HepG2 (cell line): ENCODE results near the gene IFIT1. TPM values are rescaled to one million over a fixed set of nuclear protein-coding genes. Genes with fewer than 3 reads are reported as not detected.

Experiments
- ATAC-seq: fragments of 200-7000 bp; cut with Tn5 transposase; 3 replicates; pipeline ENCODE4 v1.9.1; 2020; ENCODE audit warnings: mild to moderate bottlenecking, moderate library complexity
- BruUV-seq: library from RNA; stranded (reverse); fragments of 400-500 nt; replicated peaks from 2 replicates; lab custom pipeline; 2021; lab: Mats Ljungman, UMichigan
- CTCF ChIA-PET: fragments of 300-600 bp; formaldehyde crosslinking; extraction: SDS; loops from one replicate; lab custom pipeline; 2021; ENCODE audit warnings: low total read pairs, inconsistent platforms, low intra/inter-chr PET ratio; lab: Yijun Ruan, JAX
- POLR2A ChIA-PET: fragments of 350-600 bp; sonication (Branson Sonifier 250); formaldehyde crosslinking; loops from one replicate; lab custom pipeline; 2020; ENCODE audit warnings: antibody characterized with exemption, inconsistent platforms; lab: Yijun Ruan, JAX
- DNase-seq: peaks from one replicate; pipeline ENCODE4 v3.0.0-alpha.2; 2015; ENCODE audit warnings: low spot score
- FAIRE-seq: peaks from 3 replicates; lab custom pipeline; 2011; peaks lifted over from hg19 to GRCh38; lab: Jason Lieb, UNC
- H2AFZ ChIP-seq: one replicate; pipeline ENCODE4 v1.6.1; 2011; ENCODE audit warnings: low read length, inconsistent platforms
- H3K27ac ChIP-seq: fragments of 300-600 bp; 3 replicates; pipeline ENCODE4 v1.8.0; 2011; ENCODE audit warnings: mixed run types, mild to moderate bottlenecking, mixed read lengths, low read length, inconsistent platforms; ENCODE audit not compliant: insufficient read depth; ENCODE audit errors: extremely low read length
- H3K27me3 ChIP-seq, 2 experiments: fragments of 200-600 bp in 1 of 2; 2 replicates in 1 of 2; 3 replicates in 1 of 2; pipeline versions ENCODE4 v1.6.0 to v1.8.0; 2011; ENCODE audit warnings: low read length in 2 of 2, mild to moderate bottlenecking in 2 of 2, moderate library complexity in 2 of 2, inconsistent platforms in 1 of 2; ENCODE audit not compliant: insufficient read depth in 2 of 2, control insufficient read depth in 1 of 2
- H3K36me3 ChIP-seq, 2 experiments: fragments of 200-600 bp in 1 of 2; replicated peaks in 1 of 2; 2 replicates in 1 of 2; 3 replicates in 1 of 2; pipeline versions ENCODE4 v1.5.1 to v1.8.0; 2011; ENCODE audit warnings: low read length in 2 of 2, inconsistent platforms in 1 of 2; ENCODE audit not compliant: insufficient read depth in 2 of 2, control insufficient read depth in 1 of 2
- H3K4me1 ChIP-seq: 2 replicates; pipeline ENCODE4 v1.5.1; 2012; ENCODE audit warnings: low read length, inconsistent platforms; ENCODE audit not compliant: insufficient read depth
- H3K4me2 ChIP-seq: 2 replicates; pipeline ENCODE4 v1.6.0; 2011; ENCODE audit warnings: low read depth, low read length, inconsistent platforms
- H3K4me3 ChIP-seq, 3 experiments: fragments of 200-600 bp in 1 of 3; sonication (generic), shearing (Covaris generic) in 1 of 3; replicated peaks in 1 of 3; 2 replicates each; pipeline ENCODE4 v1.5.1; 2011 to 2016; ENCODE audit warnings: low read length in 3 of 3, inconsistent platforms in 2 of 3, low read depth in 2 of 3, mild to moderate bottlenecking in 2 of 3, control low read depth in 1 of 3, mixed read lengths in 1 of 3; ENCODE audit not compliant: insufficient read depth in 1 of 3
- H3K79me2 ChIP-seq: one replicate; pipeline ENCODE4 v1.6.1; 2011; ENCODE audit warnings: low read length, inconsistent platforms; ENCODE audit not compliant: insufficient read depth
- H3K9ac ChIP-seq: 2 replicates; pipeline ENCODE4 v1.6.0; 2011; ENCODE audit warnings: mild to moderate bottlenecking, low read depth, low read length, inconsistent platforms; ENCODE audit not compliant: insufficient read depth
- H3K9me3 ChIP-seq: 2 replicates; pipeline ENCODE4 v1.5.1; 2012; ENCODE audit warnings: mild to moderate bottlenecking, low read length
- H4K20me1 ChIP-seq: 2 replicates; pipeline ENCODE4 v1.6.0; 2011; ENCODE audit warnings: inconsistent platforms, mild to moderate bottlenecking, low read length, moderate library complexity; ENCODE audit not compliant: insufficient read depth
- CAMTA2 ChIP-seq: sonication (generic); formaldehyde crosslinking; IDR thresholded peaks from 2 replicates; pipeline ENCODE4 v1.4.0; 2020; ENCODE audit warnings: mild to moderate bottlenecking, missing genetic modification reagents, borderline replicate concordance
- CEBPB ChIP-seq: IDR thresholded peaks from 2 replicates; pipeline ENCODE4 v1.6.1; 2011; ENCODE audit warnings: low read depth, low read length, improper control_type of control experiment, borderline replicate concordance
- GZF1 ChIP-seq: sonication (generic); formaldehyde crosslinking; IDR thresholded peaks from 2 replicates; pipeline ENCODE4 v1.5.1; 2020; ENCODE audit warnings: mild to moderate bottlenecking, missing genetic modification reagents
- KLF15 ChIP-seq: sonication (generic); formaldehyde crosslinking; IDR thresholded peaks from 2 replicates; pipeline ENCODE4 v1.8.1; 2023; ENCODE audit warnings: borderline replicate concordance, mild to moderate bottlenecking, inconsistent platforms, missing genetic modification reagents, mixed read lengths
- MAFK ChIP-seq, 2 experiments: IDR thresholded peaks in 1 of 2; conservative IDR thresholded peaks in 1 of 2; 2 replicates each; pipeline ENCODE4 v1.6.1; 2011; ENCODE audit warnings: improper control_type of control experiment in 2 of 2, low read length in 2 of 2
- MYNN ChIP-seq: sonication (generic); formaldehyde crosslinking; IDR thresholded peaks from 2 replicates; pipeline ENCODE4 v1.4.0; 2020; ENCODE audit warnings: mild to moderate bottlenecking, low read depth, missing genetic modification reagents
- NFYB ChIP-seq: sonication (generic); formaldehyde crosslinking; IDR thresholded peaks from 2 replicates; pipeline ENCODE4 v1.4.0; 2020; ENCODE audit warnings: missing genetic modification reagents
- RAD21 ChIP-seq: fragments of 450-650 bp; formaldehyde crosslinking; IDR thresholded peaks from 2 replicates; pipeline ENCODE4 v1.5.0; 2020; ENCODE audit warnings: mild to moderate bottlenecking
- SPEN ChIP-seq: sonication (generic); formaldehyde crosslinking; IDR thresholded peaks from 2 replicates; pipeline ENCODE4 v1.5.1; 2020; ENCODE audit warnings: low read depth, mild to moderate bottlenecking, missing genetic modification reagents
- ZBTB1 ChIP-seq: sonication (generic); formaldehyde crosslinking; IDR thresholded peaks from 2 replicates; pipeline ENCODE4 v1.4.0; 2020; ENCODE audit warnings: missing genetic modification reagents, borderline replicate concordance
- ZEB1 ChIP-seq: IDR thresholded peaks from 2 replicates; pipeline ENCODE4 v1.6.1; 2012; ENCODE audit warnings: mild to moderate bottlenecking, low read depth, inconsistent platforms; ENCODE audit not compliant: insufficient replicate concordance
- ZNF230 ChIP-seq: sonication (generic); formaldehyde crosslinking; IDR thresholded peaks from 2 replicates; pipeline ENCODE4 v1.4.0; 2020; ENCODE audit warnings: mild to moderate bottlenecking, missing genetic modification reagents
- ZNF251 ChIP-seq: sonication (generic); formaldehyde crosslinking; IDR thresholded peaks from 2 replicates; pipeline ENCODE4 v1.9.0; 2021; ENCODE audit warnings: mild to moderate bottlenecking, missing genetic modification reagents
- ZNF256 ChIP-seq: sonication (generic); formaldehyde crosslinking; conservative IDR thresholded peaks from 2 replicates; pipeline ENCODE4 v1.4.0; 2020; ENCODE audit warnings: missing genetic modification reagents
- ZNF564 ChIP-seq: sonication (generic); formaldehyde crosslinking; IDR thresholded peaks from 2 replicates; pipeline ENCODE4 v1.8.1; 2023; ENCODE audit warnings: mild to moderate bottlenecking, missing genetic modification reagents
- ZNF589 ChIP-seq: sonication (generic); formaldehyde crosslinking; conservative IDR thresholded peaks from 2 replicates; pipeline ENCODE4 v1.8.0; 2022; ENCODE audit warnings: mild to moderate bottlenecking, moderate library complexity, missing genetic modification reagents
- WGBS: methylation state at CpG from one replicate; pipeline ENCODE4 v1.1.6; 2017; ENCODE audit warnings: low lambda C conversion rate; 5-methylcytosine and 5-hydroxymethylcytosine counted together
- in situ Hi-C: cut with HindIII; loops from 2 replicates; pipeline ENCODE4 v1.10.0; 2017; ENCODE audit warnings: low pct_unique_long_range_greater_than_20kb; ENCODE audit not compliant: extremely low pct_ligation_motif_present
- intact Hi-C: fragments of 100-400 bp; cut with micrococcal nuclease; formaldehyde crosslinking; loops from one replicate; pipeline ENCODE4 v1.10.0; 2022; ENCODE audit not compliant: unreplicated experiment
- polyA plus RNA-seq, 8 experiments: library from polyadenylated mRNA; depleted of rRNA in 3 of 8; stranded (reverse) in 7 of 8; unstranded in 1 of 8; fragments of >200 nt; fragmentation: Illumina TruSeq in 4 of 8; extraction: Trizol in 4 of 8; gene quantifications; 2 replicates each; pipeline versions ENCODE4 v1.2.1 to v1.2.3, GENCODE V29; 2011 to 2016; ENCODE audit warnings: low read depth in 4 of 8, missing spikeins in 1 of 8, mixed read lengths in 1 of 8; ENCODE audit not compliant: insufficient read depth in 1 of 8
- total RNA-seq, 5 experiments: library from RNA; depleted of rRNA; stranded (reverse); fragments of >200 nt; fragmentation: Illumina TruSeq; extraction: Trizol; gene quantifications; 2 replicates each; pipeline ENCODE4 v1.2.3, GENCODE V29; 2016; ENCODE audit warnings: low read depth in 1 of 5
- TF ChIP-seq, protein P1 (sequence below): sonication (generic); formaldehyde crosslinking; IDR thresholded peaks from 2 replicates; pipeline ENCODE4 v1.5.0; 2020; ENCODE audit warnings: missing genetic modification reagents
- TF ChIP-seq, protein P2 (sequence below): sonication (generic); formaldehyde crosslinking; IDR thresholded peaks from 2 replicates; pipeline ENCODE4 v1.8.1; 2022; ENCODE audit warnings: mild to moderate bottlenecking, missing genetic modification reagents
- TF ChIP-seq, protein P3 (sequence below): sonication (generic); formaldehyde crosslinking; IDR thresholded peaks from 2 replicates; pipeline ENCODE4 v1.4.0; 2020; ENCODE audit warnings: missing genetic modification reagents, borderline replicate concordance

IFIT1 gene
- total and polyA plus RNA-seq, 2 of the 13 experiments (the other 11 are each of a cell fraction or from before 2014, with no cell fraction given) = 1.5 to 5.5 TPM

DNA sequence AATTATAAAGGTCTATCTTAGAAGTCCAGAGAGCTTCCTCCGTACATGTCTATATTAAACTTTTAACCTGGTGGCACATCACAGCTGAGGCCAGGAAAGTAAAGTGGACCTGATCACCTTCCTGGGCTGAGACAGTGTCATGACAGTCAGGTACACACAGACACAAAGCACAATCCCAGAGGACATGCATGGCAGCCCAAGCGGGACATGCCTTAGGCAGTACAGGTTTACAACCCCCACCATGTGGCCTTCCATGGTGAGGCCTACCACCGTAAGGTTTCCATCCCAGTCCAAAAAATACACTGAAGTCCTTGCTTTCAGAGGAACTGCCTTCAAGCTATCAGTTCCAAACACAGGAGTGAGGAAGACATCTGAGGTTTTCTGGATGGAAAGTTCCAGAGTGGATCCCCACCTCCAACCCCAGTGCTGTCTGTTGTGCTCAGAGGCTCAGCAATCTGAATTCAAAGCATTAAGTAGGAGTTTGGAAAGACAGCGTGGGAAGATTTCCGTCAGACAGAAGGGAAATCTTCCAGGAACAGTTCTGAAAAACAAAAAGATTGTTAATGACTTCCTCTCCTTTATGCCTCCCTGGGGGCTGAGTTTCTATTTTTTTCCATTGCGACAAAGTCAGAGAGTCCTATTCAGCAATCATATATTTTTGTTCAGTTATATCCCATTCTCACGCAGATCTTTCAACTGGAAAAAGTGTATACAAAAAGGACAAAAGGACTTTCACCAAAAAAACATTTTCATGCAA is 44.5 kb upstream of the IFIT1 start (continued):
- TF ChIP-seq MYNN (CRISPR knock-in tag) = no peak
- TF ChIP-seq, protein P1, sequence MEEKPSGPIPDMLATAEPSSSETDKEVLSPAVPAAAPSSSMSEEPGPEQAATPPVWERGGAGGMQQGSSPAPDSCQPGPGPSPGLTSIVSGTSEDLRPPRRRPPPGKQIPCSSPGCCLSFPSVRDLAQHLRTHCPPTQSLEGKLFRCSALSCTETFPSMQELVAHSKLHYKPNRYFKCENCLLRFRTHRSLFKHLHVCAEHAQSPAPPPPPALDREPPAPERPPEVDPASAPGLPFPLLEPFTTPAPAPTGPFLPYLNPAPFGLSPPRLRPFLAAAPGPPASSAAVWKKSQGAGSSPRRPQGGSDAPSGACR (CRISPR knock-in tag) = no peak
- no peak for TF ChIP-seq ZNF589 (CRISPR knock-in tag)
- TF ChIP-seq SPEN (CRISPR knock-in tag) = no peak
- TF ChIP-seq ZNF256 (CRISPR knock-in tag) = no peak
- no peak for TF ChIP-seq ZNF564 (CRISPR knock-in tag)

DNA sequence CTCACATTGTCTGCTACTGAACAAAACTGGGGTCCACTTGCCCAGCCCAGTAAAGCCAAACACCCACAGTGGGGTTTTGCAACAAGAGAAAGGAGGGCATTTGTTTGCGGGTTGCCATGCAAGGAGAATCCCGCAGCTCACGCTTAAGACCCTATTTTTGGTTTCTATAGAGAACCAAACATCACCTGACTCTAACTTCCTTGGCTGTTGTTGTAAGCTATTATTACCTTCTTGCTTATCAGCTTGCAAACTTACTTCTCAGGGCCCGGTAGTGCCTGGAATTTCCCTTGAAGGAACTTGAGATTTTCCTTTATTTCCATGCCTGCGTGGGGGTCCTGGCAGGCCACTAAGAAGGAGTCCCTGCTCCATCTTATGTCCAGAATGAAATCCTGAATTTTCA is 43.9 kb upstream of the IFIT1 start:
- no peaks in the 10 kb centered on the region for H3K79me2 ChIP-seq
- H3K9ac ChIP-seq = no peak overlapping the region
- peaks cover 78% of the 10 kb centered on the region for H3K4me1 ChIP-seq
- in situ Hi-C loops (no loop called here), intact Hi-C loops (no loop called here)
- FAIRE-seq (no peak), ATAC-seq (no peak), DNase-seq (no peak)
- no peaks in the 10 kb centered on the region for H4K20me1 ChIP-seq
- CTCF ChIA-PET = no interaction called here
- whole genome bisulfite sequencing = 96% methylated on average over 5 of the region's 5 CpGs
- H3K9me3 ChIP-seq = no peaks in the 10 kb centered on the region
- no peaks in the 10 kb centered on the region for H3K36me3 ChIP-seq
- H2AFZ ChIP-seq = no peak overlapping the region
- no peak overlapping the region for H3K4me2 ChIP-seq
- POLR2A ChIA-PET = no interaction called here
- no peak overlapping the region for H3K27ac ChIP-seq
- BruUV-seq = no TSS peak
- H3K27me3 ChIP-seq = no peaks in the 10 kb centered on the region
- H3K4me3 ChIP-seq = no peak overlapping the region
- TF ChIP-seq ZNF230 (CRISPR knock-in tag) (no peak), CAMTA2 (no peak), CEBPB (no peak), MAFK (conservative IDR thresholded peaks at IDR 0.05 in 1 of 2, IDR thresholded peaks at IDR 0.05 in 1 of 2; ENCODE audit: low read length in 2 of 2) (no peak), GZF1 (no peak), ZEB1 (no peak), ZBTB1 (CRISPR knock-in tag) (no peak), KLF15 (CRISPR knock-in tag) (no peak), ZNF251 (no peak), RAD21 (CRISPR knock-in tag) (no peak), NFYB (no peak)
- TF ChIP-seq, protein P2, sequence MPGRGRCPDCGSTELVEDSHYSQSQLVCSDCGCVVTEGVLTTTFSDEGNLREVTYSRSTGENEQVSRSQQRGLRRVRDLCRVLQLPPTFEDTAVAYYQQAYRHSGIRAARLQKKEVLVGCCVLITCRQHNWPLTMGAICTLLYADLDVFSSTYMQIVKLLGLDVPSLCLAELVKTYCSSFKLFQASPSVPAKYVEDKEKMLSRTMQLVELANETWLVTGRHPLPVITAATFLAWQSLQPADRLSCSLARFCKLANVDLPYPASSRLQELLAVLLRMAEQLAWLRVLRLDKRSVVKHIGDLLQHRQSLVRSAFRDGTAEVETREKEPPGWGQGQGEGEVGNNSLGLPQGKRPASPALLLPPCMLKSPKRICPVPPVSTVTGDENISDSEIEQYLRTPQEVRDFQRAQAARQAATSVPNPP = no peak
- TF ChIP-seq, protein P3, sequence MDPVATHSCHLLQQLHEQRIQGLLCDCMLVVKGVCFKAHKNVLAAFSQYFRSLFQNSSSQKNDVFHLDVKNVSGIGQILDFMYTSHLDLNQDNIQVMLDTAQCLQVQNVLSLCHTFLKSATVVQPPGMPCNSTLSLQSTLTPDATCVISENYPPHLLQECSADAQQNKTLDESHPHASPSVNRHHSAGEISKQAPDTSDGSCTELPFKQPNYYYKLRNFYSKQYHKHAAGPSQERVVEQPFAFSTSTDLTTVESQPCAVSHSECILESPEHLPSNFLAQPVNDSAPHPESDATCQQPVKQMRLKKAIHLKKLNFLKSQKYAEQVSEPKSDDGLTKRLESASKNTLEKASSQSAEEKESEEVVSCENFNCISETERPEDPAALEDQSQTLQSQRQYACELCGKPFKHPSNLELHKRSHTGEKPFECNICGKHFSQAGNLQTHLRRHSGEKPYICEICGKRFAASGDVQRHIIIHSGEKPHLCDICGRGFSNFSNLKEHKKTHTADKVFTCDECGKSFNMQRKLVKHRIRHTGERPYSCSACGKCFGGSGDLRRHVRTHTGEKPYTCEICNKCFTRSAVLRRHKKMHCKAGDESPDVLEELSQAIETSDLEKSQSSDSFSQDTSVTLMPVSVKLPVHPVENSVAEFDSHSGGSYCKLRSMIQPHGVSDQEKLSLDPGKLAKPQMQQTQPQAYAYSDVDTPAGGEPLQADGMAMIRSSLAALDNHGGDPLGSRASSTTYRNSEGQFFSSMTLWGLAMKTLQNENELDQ (CRISPR knock-in tag) = no peak
